ENCODE results near the gene FOXO1. TPM values are rescaled to one million over a fixed set of nuclear protein-coding genes. Genes with fewer than 3 reads are reported as not detected.

The FOXO1 gene
- total RNA-seq, 6 experiments from 2014 or later: 12.3 to 27.7 (median 14.6) TPM

GRCh38 chr13:40535345-40535836 lies 131.1 kb downstream of the FOXO1 start:
- WGBS (ENCODE audit: insufficient coverage, low coverage, low lambda C conversion rate, missing lambda C conversion rate): 100% methylated on average over 3 of the region's 27 CpGs
- DNase-seq (no peak), ATAC-seq (no peak)
- H3K4me3 ChIP-seq: no peak overlapping the region
- H3K9me3 ChIP-seq: no peaks in the 10 kb centered on the region
- H3K27ac ChIP-seq: peak overlapping the region in 1 of 3 donors; percentile 78
- no peaks in the 10 kb centered on the region for H3K36me3 ChIP-seq
- TF ChIP-seq CTCF (IDR thresholded peaks at IDR 0.05) (no peak), POLR2A (IDR thresholded peaks at IDR 0.05) (no peak)
- intact Hi-C loops (cut with DNase I): loop anchor here in 1 of 2 donors (10.0 kb wide), 1 partner anchor 51 kb away; no protein-coding TSS in a partner anchor
- no peaks in the 10 kb centered on the region for H3K27me3 ChIP-seq
- peaks cover 0 to 9% (median 4%) of the 10 kb centered on the region in 4 donors for H3K4me1 ChIP-seq

- Histone ChIP-seq H3K4me3 (no peak overlapping the region), H3K27ac (no peak overlapping the region), H3K4me1 (peaks cover 0 to 9% (median 4%) of the 10 kb centered on the region in 4 donors), H3K27me3 (no peaks in the 10 kb centered on the region), H3K36me3 (no peaks in the 10 kb centered on the region), H3K9me3 (no peaks in the 10 kb centered on the region)
- no peak for DNase-seq
- intact Hi-C loops (cut with DNase I): loop anchor here in 1 of 2 donors (10.0 kb wide), 1 partner anchor 50 kb away; no protein-coding TSS in a partner anchor
- TF ChIP-seq POLR2A (IDR thresholded peaks at IDR 0.05): no peak
- no peak for TF ChIP-seq CTCF (IDR thresholded peaks at IDR 0.05)
- 29% methylated on average over 4 of the region's 4 CpGs for WGBS (ENCODE audit: insufficient coverage, low coverage, low lambda C conversion rate, missing lambda C conversion rate)
- peak in 1 of 4 donors; percentile 31 for ATAC-seq
These were observed 132.0 kb downstream of the FOXO1 start for GRCh38 chr13:40534456-40534855.

- H3K4me1 ChIP-seq: peaks cover 0 to 9% (median 4%) of the 10 kb centered on the region in 4 donors
- 96% methylated on average over 8 of the region's 8 CpGs for WGBS (ENCODE audit: insufficient coverage, low coverage, low lambda C conversion rate, missing lambda C conversion rate)
- TF ChIP-seq POLR2A (IDR thresholded peaks at IDR 0.05): no peak
- TF ChIP-seq CTCF (IDR thresholded peaks at IDR 0.05): no peak
- no peak overlapping the region for H3K4me3 ChIP-seq
- intact Hi-C loops (cut with DNase I): loop anchor here in 1 of 2 donors (10.0 kb wide), 1 partner anchor 48 kb away; no protein-coding TSS in a partner anchor
- H3K27me3 ChIP-seq: no peaks in the 10 kb centered on the region
- H3K36me3 ChIP-seq: no peaks in the 10 kb centered on the region
- no peak for ATAC-seq
- H3K9me3 ChIP-seq: no peaks in the 10 kb centered on the region
- H3K27ac ChIP-seq: no peak overlapping the region
- DNase-seq: no peak
These were observed 133.4 kb downstream of the FOXO1 start for GRCh38 chr13:40533072-40533471.

GRCh38 chr13:40530961-40531360 lies 135.5 kb downstream of the FOXO1 start:
- whole genome bisulfite sequencing (ENCODE audit: insufficient coverage, low coverage, low lambda C conversion rate, missing lambda C conversion rate): 73% methylated on average over 1 of the region's 1 CpG
- H3K9me3 ChIP-seq: no peaks in the 10 kb centered on the region
- DNase-seq (no peak), ATAC-seq (no peak)
- TF ChIP-seq CTCF (IDR thresholded peaks at IDR 0.05): no peak
- TF ChIP-seq POLR2A (IDR thresholded peaks at IDR 0.05): no peak
- no peaks in the 10 kb centered on the region for H3K36me3 ChIP-seq
- intact Hi-C loops (cut with DNase I): loop anchor here in 1 of 2 donors (10.0 kb wide), 1 partner anchor 46 kb away; no protein-coding TSS in a partner anchor
- H3K4me1 ChIP-seq: peaks cover 0 to 10% (median 0%) of the 10 kb centered on the region in 4 donors
- H3K27me3 ChIP-seq: no peaks in the 10 kb centered on the region
- H3K27ac ChIP-seq: no peak overlapping the region
- H3K4me3 ChIP-seq: no peak overlapping the region
